Mesothelial cell of epicardium (in vitro differentiated cells): ENCODE measurements around the gene THSD7A. TPM values are rescaled to one million over a fixed set of nuclear protein-coding genes. Genes with fewer than 3 reads are reported as not detected.

ENCODE experiments used
- DNase-seq, 2 experiments: peaks; one replicate each; pipeline ENCODE4 v3.0.0; 2021; ENCODE audit warnings: low spot score in 2 of 2; ENCODE audit not compliant: unreplicated experiment in 2 of 2
- H3K27ac Mint-ChIP-seq: 2 replicates; pipeline ENCODE4 v1.8.0; 2021; ENCODE audit warnings: mixed read lengths
- H3K27me3 Mint-ChIP-seq: 2 replicates; pipeline ENCODE4 v1.8.0; 2021; ENCODE audit warnings: low read depth, mixed read lengths
- H3K36me3 Mint-ChIP-seq: 2 replicates; pipeline ENCODE4 v1.8.0; 2021; ENCODE audit warnings: mixed read lengths
- H3K4me1 Mint-ChIP-seq: 2 replicates; pipeline ENCODE4 v1.8.0; 2021; ENCODE audit warnings: mixed read lengths
- H3K4me3 Mint-ChIP-seq: 2 replicates; pipeline ENCODE4 v1.8.0; 2021; ENCODE audit warnings: mild to moderate bottlenecking, moderate library complexity, mixed read lengths
- H3K9me3 Mint-ChIP-seq: 2 replicates; pipeline ENCODE4 v1.8.0; 2021; ENCODE audit warnings: mixed read lengths
- CTCF ChIP-seq: fragments of 200-600 bp; sonication (generic); IDR thresholded peaks from one replicate; pipeline ENCODE4 v1.5.0; 2021; ENCODE audit warnings: antibody characterized with exemption; ENCODE audit not compliant: unreplicated experiment
- total RNA-seq: library from RNA; stranded (reverse); gene quantifications from 3 replicates; pipeline ENCODE4 v1.2.1, GENCODE V29; 2021

THSD7A gene
- total RNA-seq, 1 donor from 2014 or later: 13.4 TPM

GRCh38 chr7:11541330-11541729 is 290.7 kb downstream of the THSD7A start:
- H3K36me3 Mint-ChIP-seq: peaks cover 28% of the 10 kb centered on the region
- H3K9me3 Mint-ChIP-seq: peaks cover 23% of the 10 kb centered on the region
- H3K27me3 Mint-ChIP-seq: no peaks in the 10 kb centered on the region
- no peak for DNase-seq
- H3K4me3 Mint-ChIP-seq: no peak overlapping the region
- no peak for TF ChIP-seq CTCF
- no peak overlapping the region for H3K27ac Mint-ChIP-seq
- H3K4me1 Mint-ChIP-seq: peaks cover 3% of the 10 kb centered on the region

- DNase-seq: no peak
- H3K27me3 Mint-ChIP-seq: no peaks in the 10 kb centered on the region
- H3K27ac Mint-ChIP-seq: peak overlapping the region; percentile 54
- H3K4me3 Mint-ChIP-seq: no peak overlapping the region
- H3K36me3 Mint-ChIP-seq: peaks cover 28% of the 10 kb centered on the region
- H3K9me3 Mint-ChIP-seq: peaks cover 20% of the 10 kb centered on the region
- H3K4me1 Mint-ChIP-seq: peaks cover 3% of the 10 kb centered on the region
- TF ChIP-seq CTCF: no peak
Observed at GRCh38 chr7:11540271-11540761, 291.7 kb downstream of the THSD7A start.

- peaks cover 3% of the 10 kb centered on the region for H3K4me1 Mint-ChIP-seq
- no peak for TF ChIP-seq CTCF
- no peak for DNase-seq
- H3K9me3 Mint-ChIP-seq: peaks cover 20% of the 10 kb centered on the region
- no peak overlapping the region for H3K27ac Mint-ChIP-seq
- no peak overlapping the region for H3K4me3 Mint-ChIP-seq
- H3K27me3 Mint-ChIP-seq: no peaks in the 10 kb centered on the region
- peaks cover 28% of the 10 kb centered on the region for H3K36me3 Mint-ChIP-seq
Observed at GRCh38 chr7:11539853-11540252, 292.1 kb downstream of the THSD7A start.

GRCh38 chr7:11538751-11539299 is 293.2 kb downstream of the THSD7A start:
- H3K4me1 Mint-ChIP-seq: peaks cover 3% of the 10 kb centered on the region
- H3K27ac Mint-ChIP-seq: no peak overlapping the region
- peaks cover 20% of the 10 kb centered on the region for H3K9me3 Mint-ChIP-seq
- TF ChIP-seq CTCF: no peak
- peaks cover 28% of the 10 kb centered on the region for H3K36me3 Mint-ChIP-seq
- no peaks in the 10 kb centered on the region for H3K27me3 Mint-ChIP-seq
- DNase-seq: no peak
- no peak overlapping the region for H3K4me3 Mint-ChIP-seq

- Mint-ChIP-seq H3K27me3 (no peaks in the 10 kb centered on the region), H3K36me3 (peaks cover 8% of the 10 kb centered on the region), H3K4me3 (no peak overlapping the region), H3K9me3 (peaks cover 8% of the 10 kb centered on the region), H3K27ac (no peak overlapping the region), H3K4me1 (no peaks in the 10 kb centered on the region)
- no peak for TF ChIP-seq CTCF
- no peak for DNase-seq
Observed at GRCh38 chr7:11533229-11533820, 298.7 kb downstream of the THSD7A start.
